Right atrium auricular region (tissue), 2 donors: Measurements from ENCODE around the gene FOXL3. TPM values are rescaled to one million over a fixed set of nuclear protein-coding genes. Genes with fewer than 3 reads are reported as not detected.

Experiments
- DNase-seq: peaks from one replicate; pipeline ENCODE4 v3.0.0-alpha.2; 2019; ENCODE audit warnings: low spot score
- H3K27ac ChIP-seq, 2 donors: fragments of 200-600 bp; sonication (generic); 1 replicate in 1 of 2; 2 replicates in 1 of 2; pipeline ENCODE4 v1.5.1; 2016 to 2019
- H3K27me3 ChIP-seq, 2 donors: fragments of 200-600 bp; sonication (generic); one replicate each; pipeline versions ENCODE4 v1.5.1 to v1.6.0; 2017 to 2019
- H3K36me3 ChIP-seq: fragments of 200-600 bp; sonication (generic); one replicate; pipeline ENCODE4 v1.5.1; 2016
- H3K4me1 ChIP-seq, 2 donors: fragments of 200-600 bp; sonication (generic); one replicate each; pipeline versions ENCODE4 v1.5.1 to v1.6.0; 2017 to 2019
- H3K4me3 ChIP-seq, 2 donors: fragments of 200-600 bp; sonication (generic); 1 replicate in 1 of 2; 2 replicates in 1 of 2; pipeline ENCODE4 v1.5.1; 2017 to 2019; ENCODE audit warnings: mild to moderate bottlenecking in 1 of 2, moderate library complexity in 1 of 2
- H3K9me3 ChIP-seq, 2 donors: fragments of 200-600 bp; sonication (generic); one replicate each; pipeline ENCODE4 v1.5.1; 2019
- total RNA-seq, 2 donors: library from RNA; depleted of rRNA; stranded (reverse); fragments of >200 nt; gene quantifications; one replicate each; pipeline ENCODE4 v1.1.0, GENCODE V29; 2016
- TF ChIP-seq, protein P1 (sequence below), 2 donors: fragments of 200-600 bp; sonication (generic); IDR thresholded peaks; one replicate each; pipeline ENCODE4 v1.5.1; 2019; ENCODE audit warnings: antibody characterized with exemption in 2 of 2

The FOXL3 gene
- total RNA-seq, 2 donors from 2014 or later = not detected

DNA sequence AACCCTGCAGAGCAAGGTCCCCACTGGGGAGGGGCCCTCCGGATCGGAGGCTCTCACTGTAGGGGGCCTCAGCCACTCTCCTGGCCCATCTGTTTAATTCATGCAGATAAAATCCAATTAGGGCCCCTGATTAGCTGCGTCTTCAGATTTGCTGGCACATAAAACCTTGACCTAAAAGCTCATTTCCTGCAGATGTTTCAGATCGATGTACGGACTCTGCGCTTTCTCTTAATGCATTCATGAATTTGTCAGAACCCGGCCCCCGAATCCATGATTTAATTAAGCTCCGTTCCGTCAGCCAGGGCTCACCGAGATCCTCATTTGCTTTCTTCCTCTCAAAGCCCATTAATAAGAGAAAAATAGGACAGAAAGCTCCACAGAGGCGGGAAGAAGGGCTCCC is 40.0 kb upstream of the FOXL3 start:
- Histone ChIP-seq H3K27me3 (no peaks in the 10 kb centered on the region), H3K27ac (no peak overlapping the region), H3K9me3 (no peaks in the 10 kb centered on the region), H3K4me1 (no peaks in the 10 kb centered on the region), H3K4me3 (no peak overlapping the region), H3K36me3 (peaks cover 44% of the 10 kb centered on the region)
- DNase-seq = no peak
- TF ChIP-seq, protein P1, sequence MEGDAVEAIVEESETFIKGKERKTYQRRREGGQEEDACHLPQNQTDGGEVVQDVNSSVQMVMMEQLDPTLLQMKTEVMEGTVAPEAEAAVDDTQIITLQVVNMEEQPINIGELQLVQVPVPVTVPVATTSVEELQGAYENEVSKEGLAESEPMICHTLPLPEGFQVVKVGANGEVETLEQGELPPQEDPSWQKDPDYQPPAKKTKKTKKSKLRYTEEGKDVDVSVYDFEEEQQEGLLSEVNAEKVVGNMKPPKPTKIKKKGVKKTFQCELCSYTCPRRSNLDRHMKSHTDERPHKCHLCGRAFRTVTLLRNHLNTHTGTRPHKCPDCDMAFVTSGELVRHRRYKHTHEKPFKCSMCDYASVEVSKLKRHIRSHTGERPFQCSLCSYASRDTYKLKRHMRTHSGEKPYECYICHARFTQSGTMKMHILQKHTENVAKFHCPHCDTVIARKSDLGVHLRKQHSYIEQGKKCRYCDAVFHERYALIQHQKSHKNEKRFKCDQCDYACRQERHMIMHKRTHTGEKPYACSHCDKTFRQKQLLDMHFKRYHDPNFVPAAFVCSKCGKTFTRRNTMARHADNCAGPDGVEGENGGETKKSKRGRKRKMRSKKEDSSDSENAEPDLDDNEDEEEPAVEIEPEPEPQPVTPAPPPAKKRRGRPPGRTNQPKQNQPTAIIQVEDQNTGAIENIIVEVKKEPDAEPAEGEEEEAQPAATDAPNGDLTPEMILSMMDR (IDR thresholded peaks at IDR 0.05) = no peak

DNA sequence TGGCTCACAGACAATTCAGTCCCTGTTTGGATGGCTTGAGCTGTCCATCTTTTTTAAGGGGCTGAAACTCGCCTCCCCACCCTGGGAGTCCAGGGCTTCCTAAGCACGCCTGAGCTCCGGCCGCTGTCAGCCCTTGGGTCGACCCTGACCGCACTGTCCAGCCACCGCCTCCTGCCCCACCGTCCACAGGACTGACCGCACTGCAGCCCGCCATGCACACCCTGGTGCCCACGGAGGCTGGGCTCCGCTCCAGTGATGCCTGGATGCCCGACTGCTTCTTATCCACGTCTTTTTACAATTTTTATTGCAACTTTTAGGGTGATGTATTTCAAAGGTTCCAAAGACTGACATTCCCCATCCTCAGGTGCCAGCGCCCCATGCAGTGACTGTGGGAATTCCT is 39.4 kb upstream of the FOXL3 start:
- no peaks in the 10 kb centered on the region for H3K4me1 ChIP-seq
- TF ChIP-seq, protein P1 (IDR thresholded peaks at IDR 0.05) = no peak
- H3K36me3 ChIP-seq = peaks cover 44% of the 10 kb centered on the region
- H3K27me3 ChIP-seq = no peaks in the 10 kb centered on the region
- H3K9me3 ChIP-seq = no peaks in the 10 kb centered on the region
- no peak overlapping the region for H3K4me3 ChIP-seq
- H3K27ac ChIP-seq = no peak overlapping the region
- DNase-seq = no peak

DNA sequence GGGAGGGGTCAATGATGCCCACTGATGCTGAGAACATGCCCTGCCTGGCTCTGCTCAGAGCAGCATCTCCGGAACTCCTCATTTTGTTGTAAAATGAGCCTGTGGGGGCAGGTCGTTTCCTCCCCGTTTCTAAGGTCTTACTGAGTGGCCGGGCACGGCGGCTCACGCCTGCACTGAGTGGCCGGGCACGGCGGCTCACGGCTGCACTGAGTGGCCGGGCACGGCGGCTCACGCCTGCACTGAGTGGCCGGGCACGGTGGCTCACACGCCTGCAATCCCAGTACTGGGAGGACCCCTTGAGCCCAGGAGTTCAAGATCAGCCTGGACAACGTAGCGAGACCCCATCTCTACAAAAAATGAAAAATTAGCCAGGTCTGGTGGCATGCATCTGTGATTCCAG is 39.0 kb upstream of the FOXL3 start:
- Histone ChIP-seq H3K27ac (no peak overlapping the region), H3K27me3 (no peaks in the 10 kb centered on the region), H3K36me3 (peaks cover 44% of the 10 kb centered on the region), H3K4me1 (no peaks in the 10 kb centered on the region), H3K9me3 (no peaks in the 10 kb centered on the region), H3K4me3 (no peak overlapping the region)
- DNase-seq = no peak
- TF ChIP-seq, protein P1 (IDR thresholded peaks at IDR 0.05) = no peak

DNA sequence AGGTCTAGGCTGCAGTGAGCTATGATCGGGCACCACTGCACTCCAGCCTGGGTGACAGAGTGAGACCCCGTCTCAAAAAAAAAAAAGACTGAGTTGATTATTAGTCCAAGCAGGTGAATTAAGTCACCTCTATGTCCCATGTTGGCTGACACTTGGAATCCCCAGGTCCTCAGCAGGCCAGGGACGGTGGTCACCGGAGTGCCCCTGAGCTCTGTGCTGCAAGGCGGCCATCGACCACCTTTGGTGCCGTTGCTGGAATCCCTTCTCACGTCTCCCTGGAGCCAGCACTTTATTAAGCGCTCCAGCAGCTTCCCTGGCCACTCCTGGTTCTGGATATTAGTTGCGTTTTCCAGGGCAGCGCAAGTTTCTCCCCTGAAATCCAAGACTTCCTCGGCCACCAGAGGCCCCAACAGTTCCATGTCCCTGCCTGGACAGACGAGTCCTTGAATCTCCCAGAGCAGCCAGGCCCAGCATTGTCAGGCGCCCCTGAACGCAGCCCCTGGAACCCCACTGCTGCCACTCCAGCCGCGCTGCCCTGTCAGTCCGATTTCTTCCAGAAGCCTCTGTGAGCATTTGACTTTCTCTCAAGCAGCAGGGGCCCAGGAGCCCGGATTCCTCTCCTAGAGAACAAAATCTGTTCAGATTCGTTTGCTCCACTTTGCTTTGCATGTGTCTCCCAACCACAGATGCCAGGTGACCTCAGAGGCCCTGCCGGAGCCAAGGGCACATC is 38.4 kb upstream of the FOXL3 start:
- DNase-seq = no peak
- Histone ChIP-seq H3K36me3 (peaks cover 47% of the 10 kb centered on the region), H3K27ac (no peak overlapping the region), H3K9me3 (no peaks in the 10 kb centered on the region), H3K27me3 (no peaks in the 10 kb centered on the region), H3K4me3 (no peak overlapping the region), H3K4me1 (no peaks in the 10 kb centered on the region)
- TF ChIP-seq, protein P1 (IDR thresholded peaks at IDR 0.05) = no peak

DNA sequence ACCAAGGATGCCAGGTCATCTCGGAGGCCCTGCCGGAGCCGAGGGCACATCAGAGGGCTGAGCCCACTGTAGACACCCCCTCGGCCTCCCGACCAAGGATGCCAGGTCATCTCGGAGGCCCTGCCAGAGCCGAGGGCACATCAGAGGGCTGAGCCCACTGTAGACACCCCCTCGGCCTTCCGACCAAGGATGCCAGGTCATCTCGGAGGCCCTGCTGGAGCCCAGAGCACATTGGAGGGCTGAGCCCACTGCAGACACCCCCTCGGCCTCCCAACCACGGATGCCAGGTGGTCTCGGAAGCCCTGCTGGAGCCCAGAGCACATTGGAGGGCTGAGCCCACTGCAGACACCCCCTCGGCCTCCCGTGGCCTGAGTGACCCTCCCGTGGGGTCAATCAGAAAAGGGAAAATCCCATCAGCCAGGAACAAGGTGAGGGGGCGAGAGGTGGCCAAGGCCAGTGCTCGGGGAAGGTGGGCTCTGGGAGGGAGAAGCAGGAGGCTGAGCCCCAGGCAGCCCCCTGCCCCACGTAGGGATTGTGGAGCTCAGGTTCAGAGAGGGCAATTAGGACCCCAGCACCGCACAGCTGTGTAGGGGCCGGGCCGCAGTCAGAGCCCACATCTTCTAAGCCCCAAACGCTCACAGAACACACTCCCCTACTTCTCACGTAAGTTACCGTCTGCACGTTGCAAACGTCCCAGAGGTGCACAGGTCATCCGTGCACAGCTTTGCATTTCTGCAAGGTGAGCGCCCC is 37.6 kb upstream of the FOXL3 start:
- Histone ChIP-seq H3K4me3 (no peak overlapping the region), H3K27ac (no peak overlapping the region), H3K9me3 (no peaks in the 10 kb centered on the region), H3K36me3 (peaks cover 54% of the 10 kb centered on the region), H3K4me1 (no peaks in the 10 kb centered on the region), H3K27me3 (no peaks in the 10 kb centered on the region)
- DNase-seq = no peak
- TF ChIP-seq, protein P1 (IDR thresholded peaks at IDR 0.05) = no peak
